ENCODE data around the gene PNMA8B.

Gene PNMA8B

DNA sequence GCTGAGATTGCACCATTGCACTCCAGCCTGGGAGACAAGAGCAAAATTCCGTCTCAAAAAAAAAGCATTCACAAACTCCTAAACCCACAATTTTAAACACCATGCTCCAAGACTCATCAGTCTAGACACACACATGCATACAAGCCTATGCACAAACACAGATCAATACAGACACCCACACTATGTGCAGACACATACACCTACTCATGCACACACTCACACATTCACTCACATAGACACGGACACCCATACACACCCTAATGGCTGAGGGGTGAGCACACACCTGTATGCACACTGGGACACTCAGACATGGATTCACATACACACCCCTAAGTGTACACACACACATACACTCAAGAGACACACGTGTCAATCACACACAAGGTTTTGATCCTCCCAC lies 9.3 kb downstream of the PNMA8B start:
- FAIRE-seq, result no peak

GRCh38 chr19:46484656-46485055 lies 11.0 kb downstream of the PNMA8B start:
- no peak for FAIRE-seq

DNA sequence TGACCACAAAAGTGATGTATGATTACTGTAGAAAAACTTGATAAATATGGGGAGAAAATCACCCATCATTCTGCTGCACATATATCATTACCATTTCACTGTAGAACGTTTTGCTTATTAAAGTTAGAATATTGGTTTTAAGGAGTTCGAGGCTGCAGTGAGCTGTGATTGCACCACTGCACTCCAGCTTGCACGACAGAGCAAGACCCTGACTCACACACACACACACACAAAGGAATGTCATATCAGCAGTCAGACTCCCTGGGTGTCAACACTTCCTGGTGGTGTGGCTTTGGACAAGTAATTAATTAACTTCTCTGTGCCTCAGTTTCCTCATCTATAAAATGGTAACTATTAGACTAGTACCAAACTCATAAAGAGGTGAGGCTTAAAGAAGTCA lies 13.0 kb downstream of the PNMA8B start:
- no peak for FAIRE-seq

GRCh38 chr19:46481947-46482346 lies 13.7 kb downstream of the PNMA8B start:
- FAIRE-seq, result peak; percentile 59

GRCh38 chr19:46481223-46481848 lies 14.3 kb downstream of the PNMA8B start:
- FAIRE-seq, result peak; percentile 43

DNA sequence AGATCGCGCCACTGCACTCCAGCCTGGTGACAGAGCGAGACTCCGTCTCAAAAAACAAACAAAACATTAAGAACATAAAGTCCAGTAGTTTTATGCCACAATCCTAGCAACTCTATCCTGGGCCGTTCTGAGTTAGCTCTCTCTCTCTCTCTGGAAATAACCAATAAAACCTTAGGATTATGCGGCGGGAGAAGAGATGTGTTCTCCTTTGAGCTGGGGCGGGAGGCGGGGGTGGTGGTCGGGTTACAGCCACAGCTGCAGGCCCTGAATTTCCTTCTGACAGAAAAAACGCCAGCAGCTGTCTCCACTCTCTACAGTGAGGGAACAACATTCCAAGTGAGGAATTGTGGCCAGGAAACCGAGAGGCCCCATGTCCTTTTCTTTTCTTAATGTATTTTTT lies 15.3 kb downstream of the PNMA8B start:
- no peak for FAIRE-seq

DNA sequence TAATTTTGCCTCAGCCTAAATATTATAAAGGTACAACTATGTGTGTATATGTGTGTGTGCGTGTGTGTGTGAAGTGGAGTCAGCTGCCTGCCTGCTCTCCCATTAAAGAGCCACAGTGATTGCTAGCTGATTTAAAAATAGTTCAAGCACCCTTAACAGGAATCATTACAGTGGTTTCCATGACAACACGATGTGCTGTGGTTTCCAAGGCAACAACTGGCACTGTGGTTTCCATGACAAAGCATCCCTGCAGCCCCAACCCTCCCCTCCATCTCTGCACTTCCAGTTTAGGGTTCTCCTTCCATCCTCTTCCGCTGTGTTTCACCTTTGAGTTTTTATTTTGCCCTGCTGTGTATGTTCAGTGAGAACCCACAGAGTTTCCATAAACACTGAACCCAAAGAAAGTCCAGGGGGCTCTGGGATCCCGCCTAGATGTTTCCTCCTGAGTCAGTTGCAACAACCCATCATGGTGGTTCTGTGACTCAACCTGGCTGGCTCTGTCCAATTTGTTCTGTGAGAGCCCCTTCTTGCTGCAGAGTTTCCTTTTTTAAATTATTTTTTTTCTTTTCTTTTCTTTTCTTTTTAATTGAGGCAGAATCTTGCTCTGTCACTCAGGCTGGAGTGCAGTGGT lies 17.2 kb downstream of the PNMA8B start:
- no peak for FAIRE-seq

GRCh38 chr19:46475986-46476385 lies 19.7 kb downstream of the PNMA8B start:
- no peak for FAIRE-seq

GRCh38 chr19:46474211-46474610 lies 21.5 kb downstream of the PNMA8B start:
- no peak for FAIRE-seq

- FAIRE-seq, result no peak
Observed at GRCh38 chr19:46472592-46472991, 23.1 kb downstream of the PNMA8B start.

GRCh38 chr19:46471811-46472543 lies 23.7 kb downstream of the PNMA8B start:
- no peak for FAIRE-seq

DNA sequence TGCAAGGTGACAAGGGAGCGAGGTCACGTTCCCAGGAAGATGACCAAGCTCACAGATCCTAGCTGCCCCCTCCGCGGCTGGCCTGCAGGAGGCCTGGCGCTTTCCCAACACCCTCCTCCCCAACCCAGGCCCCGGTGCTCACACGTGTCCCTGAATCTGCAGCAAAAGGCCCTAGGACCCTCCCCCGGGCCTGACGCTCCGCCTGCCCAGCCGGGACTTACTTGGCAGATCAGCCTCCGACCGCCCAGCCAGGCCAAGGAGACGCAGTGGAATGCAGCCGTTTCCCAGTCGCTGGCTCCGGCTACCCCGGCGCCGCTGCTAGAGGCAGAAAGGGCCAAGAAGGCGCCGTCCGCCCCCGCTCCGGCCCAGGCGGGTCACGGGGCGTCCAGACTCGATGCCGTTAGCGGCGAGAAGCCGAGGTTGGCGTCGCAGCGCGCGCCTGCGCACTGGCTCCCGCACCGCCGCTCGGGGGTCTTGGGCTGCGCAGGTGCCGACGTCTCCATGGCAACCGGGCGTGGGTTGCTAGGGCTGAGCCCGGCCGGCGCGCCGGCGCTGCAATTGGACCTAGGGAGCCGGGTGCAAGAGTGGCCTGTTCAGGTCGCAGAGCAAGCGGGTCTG lies 24.4 kb downstream of the PNMA8B start, which contains the start of gene PNMA8A:
Gene PNMA8A, minus strand, starts transcription at position 448 of the 618 bp plus-strand sequence. CDS start 528 bp downstream, outside the sequence.
- FAIRE-seq, result no peak

DNA sequence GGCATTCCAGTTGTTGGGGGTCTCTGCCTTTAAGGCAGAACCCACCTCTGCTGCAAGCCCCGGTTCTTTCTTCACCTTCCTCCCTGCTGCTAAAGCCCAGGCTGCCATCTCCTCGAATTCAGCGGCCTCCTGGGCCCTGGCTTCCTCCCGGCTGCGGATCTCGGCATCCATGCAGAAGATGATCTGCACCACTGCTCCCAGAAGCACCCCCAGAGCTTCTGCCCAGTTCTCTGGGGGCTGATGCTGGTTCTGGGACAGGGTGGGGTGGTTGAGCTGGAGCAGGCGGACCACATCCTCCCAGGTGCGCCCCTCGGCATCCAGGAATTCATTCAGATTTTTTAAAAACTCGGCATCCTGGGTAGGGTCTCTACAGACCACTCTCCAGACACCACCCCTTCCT lies 25.3 kb downstream of the PNMA8B start:
- FAIRE-seq, result no peak

- no peak for FAIRE-seq
Observed at GRCh38 chr19:46469541-46470185, 26.0 kb downstream of the PNMA8B start.

DNA sequence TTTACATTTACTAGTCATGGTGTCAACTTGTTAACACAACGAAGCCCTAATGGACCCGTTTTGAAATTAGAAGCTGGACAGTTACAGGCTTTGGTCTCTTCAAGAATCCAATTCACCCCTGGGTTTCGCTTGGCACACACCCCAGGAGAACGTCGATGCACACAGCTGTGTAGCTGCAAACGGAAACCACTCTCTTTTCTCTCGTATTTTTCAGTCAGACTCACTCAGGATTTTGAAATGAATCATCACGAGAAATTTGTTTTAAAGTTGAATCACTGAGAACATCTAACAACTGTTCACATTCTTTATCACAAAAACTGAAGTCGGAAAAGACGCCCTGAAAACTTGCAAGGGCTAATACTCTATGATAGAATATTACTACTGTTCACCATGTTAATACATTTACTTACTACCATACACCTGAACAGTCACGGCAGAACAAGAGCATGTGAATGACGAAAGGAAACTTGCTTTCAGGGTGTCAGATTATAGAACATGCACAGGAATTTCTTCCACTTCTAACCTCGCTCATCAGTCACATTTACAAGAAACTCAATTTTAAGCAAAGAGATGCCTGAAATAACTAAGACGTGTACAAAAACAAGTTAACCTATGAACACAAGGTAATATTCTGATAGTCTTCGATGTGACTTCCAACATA lies 29.0 kb downstream of the PNMA8B start:
- no peak for FAIRE-seq

GRCh38 chr19:46463516-46463915 lies 32.2 kb downstream of the PNMA8B start:
- FAIRE-seq, result no peak

GRCh38 chr19:46461537-46461936 lies 34.1 kb downstream of the PNMA8B start:
- FAIRE-seq, result no peak

GRCh38 chr19:46460981-46461380 lies 34.7 kb downstream of the PNMA8B start:
- FAIRE-seq, result no peak

GRCh38 chr19:46460055-46460454 lies 35.6 kb downstream of the PNMA8B start:
- no peak for FAIRE-seq

DNA sequence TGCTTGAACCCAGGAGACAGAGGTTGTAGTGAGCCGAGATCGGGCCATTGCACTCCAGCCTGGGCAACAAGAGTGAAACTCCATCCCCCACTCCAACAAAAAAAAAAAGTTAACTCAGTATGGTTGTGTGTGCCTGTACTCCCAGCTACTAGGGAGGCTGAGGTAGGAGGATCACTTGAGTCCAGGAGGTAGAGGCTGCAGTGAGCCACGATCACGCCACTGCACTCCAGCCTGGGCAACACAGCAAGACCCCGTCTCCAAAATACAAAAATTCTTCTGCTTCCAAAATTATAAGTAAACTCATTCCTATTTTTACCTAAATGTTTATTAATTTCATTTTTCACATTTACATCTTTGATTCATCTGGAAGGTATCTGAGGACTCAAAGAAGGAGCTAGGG lies 38.7 kb downstream of the PNMA8B start:
- no peak for FAIRE-seq

DNA sequence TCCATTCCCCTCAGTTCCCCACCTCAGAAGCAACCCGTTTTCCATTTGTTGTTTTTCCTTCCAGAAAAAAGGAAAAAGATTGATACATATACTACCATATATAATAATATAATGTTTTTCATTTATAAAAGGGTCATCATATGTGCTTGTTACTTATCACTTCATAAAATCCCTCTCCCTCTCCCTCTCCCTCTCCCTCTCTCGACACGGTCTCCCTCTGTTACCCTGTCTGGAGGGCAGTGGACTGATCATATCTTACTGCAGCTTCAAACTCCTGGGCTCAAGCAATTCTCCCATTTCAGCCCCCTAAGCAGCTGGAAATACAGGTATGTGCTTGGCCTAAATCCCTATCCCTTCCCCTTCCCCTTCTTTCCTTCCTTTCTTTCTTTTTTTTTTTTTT lies 41.4 kb downstream of the PNMA8B start:
- no peak for FAIRE-seq

GRCh38 chr19:46453661-46454060 lies 42.0 kb downstream of the PNMA8B start:
- FAIRE-seq, result no peak

All from endometrium (tissue), 2 donors.